PFSK-1 (cell line): ENCODE results near the gene PLPPR1.

Experiments
- FOXP2 ChIP-seq: optimal IDR thresholded peaks from 2 replicates; pipeline ENCODE3; 2011; ENCODE audit warnings: borderline replicate concordance, control low read depth, inconsistent platforms; ENCODE audit not compliant: insufficient read depth; ENCODE audit errors: extremely low read length, extremely low read depth
- POLR2AphosphoS5 ChIP-seq: IDR thresholded peaks from 2 replicates; pipeline ENCODE4 v1.6.1; 2012; ENCODE audit warnings: low read depth, mild to moderate bottlenecking, control low read depth, low read length, moderate library complexity
- SIN3A ChIP-seq: IDR thresholded peaks from 2 replicates; pipeline ENCODE4 v1.6.1; 2012; ENCODE audit warnings: mild to moderate bottlenecking, low read length, moderate library complexity, borderline replicate concordance; ENCODE audit not compliant: insufficient read depth
- TAF1 ChIP-seq: IDR thresholded peaks from 2 replicates; pipeline ENCODE4 v1.6.1; 2012; ENCODE audit warnings: low read length, control low read depth, borderline replicate concordance; ENCODE audit not compliant: insufficient read depth
- TF ChIP-seq, protein P1 (sequence below), 2 experiments: IDR thresholded peaks; 2 replicates each; pipeline versions ENCODE4 v1.6.1 to v1.8.0; 2011 to 2012; ENCODE audit warnings: low read depth in 2 of 2, low read length in 2 of 2, control low read depth in 1 of 2, inconsistent platforms in 1 of 2, mild to moderate bottlenecking in 1 of 2, moderate library complexity in 1 of 2; ENCODE audit not compliant: insufficient read depth in 1 of 2

PLPPR1 gene

DNA sequence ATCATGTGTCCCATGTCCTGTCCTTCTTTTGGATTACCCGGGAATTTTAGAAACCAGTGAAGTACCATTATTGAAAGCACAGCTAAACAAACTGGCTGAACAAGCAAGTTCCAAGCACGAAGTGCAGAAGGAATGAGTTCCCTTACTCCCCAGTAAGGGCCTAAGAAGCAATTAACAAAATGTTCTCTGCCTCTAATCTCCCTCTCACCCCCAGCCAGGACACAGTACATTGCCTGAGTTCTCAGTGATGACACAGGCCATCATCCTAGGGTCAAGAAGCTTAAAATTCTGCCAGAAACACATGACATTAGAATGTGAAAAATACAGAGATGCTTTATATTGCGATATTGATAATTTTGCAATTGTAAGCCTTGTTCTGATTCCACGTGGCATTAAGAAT, 118.0 kb downstream of the PLPPR1 start:
- no peak for TF ChIP-seq TAF1
- no peak for TF ChIP-seq POLR2AphosphoS5
- TF ChIP-seq, protein P1, sequence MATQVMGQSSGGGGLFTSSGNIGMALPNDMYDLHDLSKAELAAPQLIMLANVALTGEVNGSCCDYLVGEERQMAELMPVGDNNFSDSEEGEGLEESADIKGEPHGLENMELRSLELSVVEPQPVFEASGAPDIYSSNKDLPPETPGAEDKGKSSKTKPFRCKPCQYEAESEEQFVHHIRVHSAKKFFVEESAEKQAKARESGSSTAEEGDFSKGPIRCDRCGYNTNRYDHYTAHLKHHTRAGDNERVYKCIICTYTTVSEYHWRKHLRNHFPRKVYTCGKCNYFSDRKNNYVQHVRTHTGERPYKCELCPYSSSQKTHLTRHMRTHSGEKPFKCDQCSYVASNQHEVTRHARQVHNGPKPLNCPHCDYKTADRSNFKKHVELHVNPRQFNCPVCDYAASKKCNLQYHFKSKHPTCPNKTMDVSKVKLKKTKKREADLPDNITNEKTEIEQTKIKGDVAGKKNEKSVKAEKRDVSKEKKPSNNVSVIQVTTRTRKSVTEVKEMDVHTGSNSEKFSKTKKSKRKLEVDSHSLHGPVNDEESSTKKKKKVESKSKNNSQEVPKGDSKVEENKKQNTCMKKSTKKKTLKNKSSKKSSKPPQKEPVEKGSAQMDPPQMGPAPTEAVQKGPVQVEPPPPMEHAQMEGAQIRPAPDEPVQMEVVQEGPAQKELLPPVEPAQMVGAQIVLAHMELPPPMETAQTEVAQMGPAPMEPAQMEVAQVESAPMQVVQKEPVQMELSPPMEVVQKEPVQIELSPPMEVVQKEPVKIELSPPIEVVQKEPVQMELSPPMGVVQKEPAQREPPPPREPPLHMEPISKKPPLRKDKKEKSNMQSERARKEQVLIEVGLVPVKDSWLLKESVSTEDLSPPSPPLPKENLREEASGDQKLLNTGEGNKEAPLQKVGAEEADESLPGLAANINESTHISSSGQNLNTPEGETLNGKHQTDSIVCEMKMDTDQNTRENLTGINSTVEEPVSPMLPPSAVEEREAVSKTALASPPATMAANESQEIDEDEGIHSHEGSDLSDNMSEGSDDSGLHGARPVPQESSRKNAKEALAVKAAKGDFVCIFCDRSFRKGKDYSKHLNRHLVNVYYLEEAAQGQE (IDR thresholded peaks at IDR 0.05; ENCODE audit: insufficient read depth in 1 of 2, low read depth in 2 of 2, low read length in 2 of 2) = no peak
- no peak for TF ChIP-seq SIN3A
- no peak for TF ChIP-seq FOXP2

DNA sequence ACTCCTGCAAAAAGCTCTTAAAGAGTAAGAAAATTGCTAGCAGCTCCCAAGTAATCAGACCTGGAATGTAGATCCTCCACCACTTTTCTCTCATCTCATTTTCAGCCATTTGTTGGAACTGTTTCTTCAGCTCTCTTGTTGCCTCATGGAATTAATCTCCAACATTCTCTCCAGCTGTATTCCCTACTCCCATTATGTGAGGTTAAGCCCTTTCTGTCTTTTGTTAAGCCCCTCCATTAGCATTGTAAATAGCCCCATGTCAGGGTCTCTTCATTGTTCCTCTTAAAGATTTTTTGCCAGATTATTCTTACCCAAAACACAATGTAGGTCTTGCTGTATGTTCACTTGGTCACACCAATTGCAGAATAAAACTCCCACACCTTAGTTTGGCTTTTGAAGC, 119.8 kb downstream of the PLPPR1 start:
- TF ChIP-seq POLR2AphosphoS5 = no peak
- no peak for TF ChIP-seq TAF1
- TF ChIP-seq, protein P1 (IDR thresholded peaks at IDR 0.05; ENCODE audit: insufficient read depth in 1 of 2, low read depth in 2 of 2, low read length in 2 of 2) = no peak
- no peak for TF ChIP-seq FOXP2

DNA sequence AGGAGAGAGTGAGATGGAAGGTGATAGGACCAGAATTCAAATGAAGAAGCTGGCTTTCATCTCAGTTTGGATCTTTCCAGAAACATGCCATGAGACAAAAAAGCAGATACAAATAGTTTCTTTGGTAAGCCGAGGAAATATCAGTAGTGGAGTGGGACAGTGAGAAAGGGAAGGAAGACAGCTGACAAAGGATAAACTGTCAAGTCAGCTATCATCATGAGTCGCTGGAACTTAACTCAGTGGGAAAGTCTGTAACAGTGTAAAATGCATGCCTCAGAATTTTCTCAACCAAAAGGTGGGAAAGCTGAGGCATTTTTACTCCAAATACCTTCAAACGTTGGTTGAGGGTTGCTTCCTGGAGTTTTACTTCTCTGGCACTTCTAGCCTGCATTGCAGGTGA, 129.8 kb downstream of the PLPPR1 start:
- no peak for TF ChIP-seq FOXP2

DNA sequence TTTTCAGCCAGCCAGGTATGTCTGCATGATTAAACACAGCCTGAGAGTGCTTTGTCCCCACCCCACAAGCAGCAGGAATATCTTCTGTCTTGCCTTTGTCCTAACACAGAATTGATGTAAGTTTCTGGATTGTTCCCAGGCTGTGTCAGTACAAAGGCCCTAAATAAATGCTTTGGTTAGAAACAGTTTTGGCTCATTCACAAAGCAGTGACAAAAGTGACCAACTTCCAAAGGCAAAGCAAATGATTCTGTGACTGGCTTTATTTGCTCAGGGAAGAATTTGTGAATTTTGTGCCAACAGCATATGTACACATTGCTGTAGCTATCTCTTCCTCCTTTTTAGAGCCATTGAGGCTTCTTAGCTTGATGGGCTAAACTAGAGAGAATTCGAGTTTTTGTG, 133.7 kb downstream of the PLPPR1 start:
- TF ChIP-seq, protein P1 (IDR thresholded peaks at IDR 0.05; ENCODE audit: insufficient read depth in 1 of 2, low read depth in 2 of 2, low read length in 2 of 2) = no peak
- TF ChIP-seq SIN3A (no peak), TAF1 (no peak)

DNA sequence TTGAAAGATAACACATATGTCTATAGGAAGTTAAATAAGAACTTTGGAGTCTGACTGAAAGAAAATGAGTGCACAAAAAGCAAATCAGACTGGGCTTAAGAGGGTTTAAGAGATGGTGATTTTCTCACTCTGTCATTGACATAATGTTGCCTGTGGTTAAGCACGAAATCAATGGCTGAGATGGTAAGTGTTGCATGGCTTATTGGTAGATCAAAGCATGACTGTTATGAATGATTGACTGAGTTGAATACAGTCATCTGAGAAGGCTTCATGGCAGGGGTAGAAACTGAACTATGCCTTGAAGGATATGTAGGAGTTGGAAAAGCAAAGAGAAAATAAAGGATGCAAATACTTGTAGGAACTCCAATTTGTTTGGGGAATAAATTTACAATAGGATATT, 136.6 kb downstream of the PLPPR1 start:
- no peak for TF ChIP-seq POLR2AphosphoS5

DNA sequence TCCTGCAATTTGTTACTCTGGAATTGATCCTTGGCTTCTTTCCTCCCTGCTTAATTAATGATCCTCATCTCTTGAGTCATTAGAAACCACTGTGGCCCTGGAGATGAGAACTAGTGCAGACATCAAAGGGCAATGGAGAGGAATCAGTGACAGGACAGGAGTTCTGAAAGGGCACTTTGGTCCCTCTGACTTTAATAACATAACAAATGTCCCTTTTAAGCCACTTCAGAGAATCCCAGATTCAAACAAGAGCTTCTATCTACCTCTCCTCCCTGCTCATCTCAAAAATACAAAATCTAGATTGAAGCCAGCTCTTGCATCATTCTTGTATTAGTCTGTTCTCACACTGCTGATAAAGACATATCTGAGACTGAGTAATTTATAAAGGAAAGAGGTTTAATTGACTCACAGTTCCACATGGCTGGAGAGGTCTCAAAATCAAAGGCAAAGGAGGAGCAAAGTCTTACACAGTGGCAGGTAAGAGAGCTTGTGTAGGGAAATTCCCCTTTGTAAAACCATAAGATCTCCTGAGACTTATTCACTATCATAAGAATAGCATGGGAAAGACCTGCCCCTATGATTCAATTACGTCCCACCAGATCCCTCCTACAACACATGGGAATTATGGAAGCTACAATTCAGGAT, 139.1 kb downstream of the PLPPR1 start:
- no peak for TF ChIP-seq POLR2AphosphoS5
- TF ChIP-seq, protein P1 (IDR thresholded peaks at IDR 0.05; ENCODE audit: insufficient read depth in 1 of 2, low read depth in 2 of 2, low read length in 2 of 2) = no peak
- TF ChIP-seq TAF1 = no peak
- TF ChIP-seq FOXP2 = no peak
- no peak for TF ChIP-seq SIN3A
